Stimulated activated naive B cell treated with anti-CD40 and anti-IgM and Interleukin-4, amounts not matched to agents 10 μg/mL and 1 μg/mL and 100 μg/mL, for 72 hours (primary cell): ENCODE data around the gene STRADB.
"Not testable (repeated sequence)": the region's sequence is repeated elsewhere in the genome, so short reads cannot be mapped to it uniquely, and the experiment has no call there.

Source experiments
- ATAC-seq, 2 donors: fragments of 150-1000 bp; cut with Tn5 transposase; replicated peaks; 2 replicates each; pipeline ENCODE4 v1.10.0; 2021; ENCODE audit warnings: moderate library complexity in 1 of 2
- DNase-seq: peaks from one replicate; pipeline ENCODE4 v3.0.0; 2021
- H3K27ac Mint-ChIP-seq: one replicate; pipeline ENCODE4 v1.8.0; 2022; ENCODE audit warnings: mild to moderate bottlenecking, mixed read lengths
- H3K27me3 Mint-ChIP-seq, 2 donors: one replicate each; pipeline ENCODE4 v1.8.0; 2022; ENCODE audit warnings: mixed read lengths in 2 of 2
- H3K36me3 Mint-ChIP-seq, 2 donors: one replicate each; pipeline ENCODE4 v1.8.0; 2022; ENCODE audit warnings: mixed read lengths in 2 of 2, mild to moderate bottlenecking in 1 of 2
- H3K4me1 Mint-ChIP-seq, 2 donors: one replicate each; pipeline ENCODE4 v1.8.0; 2022; ENCODE audit warnings: mixed read lengths in 2 of 2, mild to moderate bottlenecking in 1 of 2
- H3K4me3 Mint-ChIP-seq, 2 donors: one replicate each; pipeline ENCODE4 v1.8.0; 2022; ENCODE audit warnings: mild to moderate bottlenecking in 2 of 2, mixed read lengths in 2 of 2, moderate library complexity in 1 of 2
- H3K9me3 Mint-ChIP-seq, 2 donors: one replicate each; pipeline ENCODE4 v1.8.0; 2022; ENCODE audit warnings: mixed read lengths in 2 of 2, mild to moderate bottlenecking in 1 of 2

Gene STRADB

DNA sequence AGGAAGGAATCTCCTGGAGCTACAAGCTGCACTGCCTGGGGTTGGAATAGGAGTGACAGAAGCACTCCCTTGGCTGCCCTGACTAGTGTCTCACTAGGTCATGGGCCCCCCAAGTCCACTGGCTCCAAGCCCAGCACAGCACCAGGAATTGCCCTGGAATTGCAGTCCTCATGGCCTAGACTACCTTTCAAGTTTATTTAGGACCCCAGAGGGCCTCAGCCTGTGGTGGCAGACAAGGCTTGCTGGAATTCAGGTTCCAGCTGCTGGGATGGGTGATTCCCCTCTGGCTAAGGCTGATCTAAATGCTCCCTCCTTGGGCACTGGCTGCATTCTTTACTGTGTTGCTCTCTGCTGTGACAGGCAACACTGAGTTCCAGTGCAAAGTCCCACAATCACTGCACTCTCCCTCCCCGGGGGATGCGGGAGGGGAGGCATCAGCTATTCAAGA, 14.0 kb downstream of the STRADB start:
- Mint-ChIP-seq H3K4me1 (peaks cover 7 to 8% of the 10 kb centered on the region in 2 donors), H3K9me3 (peaks cover under 1 to 2% of the 10 kb centered on the region in 2 donors)
- ATAC-seq: no peak

DNA sequence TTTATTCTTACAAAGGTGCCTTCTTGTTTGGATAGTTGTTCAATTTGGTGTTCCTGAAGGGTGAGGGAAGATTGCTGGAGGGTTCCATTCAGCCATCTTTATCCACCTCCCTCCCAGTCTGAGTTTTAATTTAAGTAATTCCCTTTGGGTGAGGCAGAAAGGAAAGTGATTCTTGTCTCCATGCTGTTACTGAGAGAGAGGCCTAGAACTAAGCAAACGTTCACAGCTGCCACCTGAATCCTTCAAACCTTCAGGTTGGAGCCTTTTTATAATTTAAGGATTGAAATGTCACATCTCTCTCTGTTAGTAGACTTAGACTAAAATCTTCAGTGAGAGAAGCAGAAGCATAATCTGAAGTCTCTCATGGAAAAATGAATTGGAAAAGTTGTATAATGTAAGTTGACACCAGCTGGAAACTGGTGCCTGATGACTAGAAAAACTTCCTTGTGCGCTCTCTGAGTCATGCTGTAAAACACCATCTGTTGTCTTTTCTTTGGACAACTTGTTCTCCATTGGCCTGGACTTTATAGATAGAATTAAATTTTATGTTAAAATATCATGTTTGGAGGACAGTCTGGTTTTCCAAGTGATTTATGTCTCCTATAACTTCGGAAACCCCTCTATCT, 14.6 kb downstream of the STRADB start:
- Mint-ChIP-seq H3K27me3 (no peaks in the 10 kb centered on the region), H3K9me3 (peaks cover 0 to 2% of the 10 kb centered on the region in 2 donors), H3K27ac (no peak overlapping the region), H3K36me3 (peaks cover 53 to 62% of the 10 kb centered on the region in 2 donors), H3K4me3 (no peak overlapping the region), H3K4me1 (peaks cover 7 to 8% of the 10 kb centered on the region in 2 donors)
- ATAC-seq (no peak), DNase-seq (no peak)

More for the DNA sequence above, 14.0 kb downstream of the STRADB start:
- Mint-ChIP-seq H3K4me3 (no peak overlapping the region), H3K27me3 (no peaks in the 10 kb centered on the region), H3K36me3 (peaks cover 49 to 59% of the 10 kb centered on the region in 2 donors), H3K27ac (no peak overlapping the region)
- DNase-seq: no peak

DNA sequence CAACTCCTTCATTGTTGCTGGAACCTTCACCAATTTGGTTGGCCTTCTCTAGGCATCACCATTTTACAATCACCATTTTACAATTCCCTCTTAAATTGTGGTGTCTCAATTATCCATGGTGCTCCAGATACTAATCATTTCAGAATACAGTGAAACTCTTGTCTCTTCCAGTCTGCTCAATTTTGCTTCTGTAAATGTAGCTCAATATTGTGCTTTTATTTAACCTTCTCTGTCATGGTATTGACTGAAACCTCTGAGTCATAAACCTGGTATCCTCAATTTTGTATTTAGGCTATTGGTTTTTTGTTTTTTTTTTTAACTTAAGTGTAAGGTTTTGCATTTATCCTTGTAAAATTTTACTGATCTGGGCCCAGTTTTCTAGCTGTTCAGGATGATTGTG, 16.1 kb downstream of the STRADB start:
- peaks cover 47 to 58% of the 10 kb centered on the region in 2 donors for H3K36me3 Mint-ChIP-seq
- peaks cover 7 to 8% of the 10 kb centered on the region in 2 donors for H3K4me1 Mint-ChIP-seq
- ATAC-seq (no peak), DNase-seq (no peak)
- H3K9me3 Mint-ChIP-seq: no peaks in the 10 kb centered on the region
- H3K27me3 Mint-ChIP-seq: no peaks in the 10 kb centered on the region
- no peak overlapping the region for H3K27ac Mint-ChIP-seq
- H3K4me3 Mint-ChIP-seq: no peak overlapping the region

DNA sequence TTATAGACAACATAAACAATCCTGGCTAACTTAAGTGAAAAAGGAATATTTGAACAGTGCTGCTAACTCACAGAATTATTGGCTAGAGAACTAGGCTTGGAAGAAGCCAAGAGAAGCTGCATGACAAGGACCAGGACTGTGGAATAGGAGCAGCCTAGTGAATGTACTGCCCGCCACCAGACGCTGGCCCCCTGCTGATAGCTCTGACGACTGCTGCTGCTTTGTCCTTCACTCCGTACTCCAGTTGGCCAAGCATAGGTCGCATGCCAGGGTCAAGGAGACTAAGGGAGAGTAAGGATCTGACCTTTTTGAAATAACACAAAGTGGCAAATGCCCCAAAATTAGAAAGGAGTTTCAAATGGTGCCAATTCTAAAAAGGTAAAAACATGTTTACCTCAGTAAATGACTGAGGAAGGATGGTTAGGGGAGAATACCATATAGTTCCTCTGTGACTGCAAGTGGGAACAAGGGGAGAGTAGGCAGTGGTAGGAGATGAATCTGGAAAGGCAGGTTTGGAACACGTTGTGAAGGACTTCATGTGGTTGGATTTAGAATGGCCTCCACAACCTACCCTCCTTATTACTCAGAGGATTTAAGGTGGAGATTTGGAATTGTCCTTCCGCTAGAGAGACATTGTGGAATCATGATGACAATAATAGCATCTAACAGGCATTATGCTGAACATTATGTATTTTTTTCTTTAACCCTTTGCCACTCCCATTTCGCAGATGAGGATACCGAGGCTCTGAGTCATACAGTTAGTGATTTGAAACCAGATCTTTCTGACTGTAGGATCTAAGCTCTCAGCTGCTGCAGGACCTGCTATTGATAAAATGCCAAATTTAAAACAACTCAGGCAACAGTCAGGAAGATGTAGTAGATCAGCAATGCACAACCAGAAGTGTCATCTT, 19.5 kb downstream of the STRADB start:
- Mint-ChIP-seq H3K27ac (no peak overlapping the region), H3K4me3 (no peak overlapping the region), H3K4me1 (peaks cover 0 to 3% of the 10 kb centered on the region in 2 donors), H3K27me3 (no peaks in the 10 kb centered on the region), H3K36me3 (peaks cover 32 to 57% of the 10 kb centered on the region in 2 donors), H3K9me3 (no peaks in the 10 kb centered on the region)
- ATAC-seq (no peak), DNase-seq (no peak)

DNA sequence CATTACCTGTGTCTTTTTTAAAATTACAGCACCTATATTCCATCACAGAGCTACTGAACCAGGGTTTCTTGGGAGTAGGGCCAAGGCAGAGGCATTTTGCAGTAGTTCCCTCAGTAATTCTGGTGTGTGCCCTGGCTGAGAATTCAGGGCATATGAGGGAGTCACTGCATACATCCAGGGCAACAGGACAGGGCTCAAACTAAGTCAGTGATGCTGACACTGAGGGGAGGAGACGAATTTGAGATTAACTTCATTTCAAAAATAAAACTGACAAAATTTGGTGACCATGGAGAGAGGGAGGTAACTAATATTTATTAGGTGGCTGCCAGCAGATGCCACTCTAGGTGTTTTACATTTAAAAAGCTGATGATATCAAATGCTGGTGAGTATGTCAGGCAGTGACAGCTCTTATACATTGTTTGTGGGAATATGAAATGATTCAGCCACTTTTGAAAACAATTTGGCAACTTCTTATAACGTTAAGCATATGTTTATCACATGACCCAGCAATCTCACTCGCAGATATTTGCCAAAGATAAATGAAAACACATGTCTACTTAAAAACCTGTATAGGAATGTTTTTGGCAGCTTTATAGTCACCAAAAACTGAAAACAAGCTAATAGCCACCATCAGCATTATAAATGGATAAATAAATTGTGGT, 20.3 kb downstream of the STRADB start:
- Mint-ChIP-seq H3K27me3 (no peaks in the 10 kb centered on the region), H3K9me3 (no peaks in the 10 kb centered on the region), H3K27ac (peak overlapping the region; percentile 16), H3K36me3 (peaks cover 32 to 57% of the 10 kb centered on the region in 2 donors), H3K4me3 (no peak overlapping the region), H3K4me1 (peaks cover 0 to 3% of the 10 kb centered on the region in 2 donors)
- DNase-seq (no peak), ATAC-seq (no peak)

DNA sequence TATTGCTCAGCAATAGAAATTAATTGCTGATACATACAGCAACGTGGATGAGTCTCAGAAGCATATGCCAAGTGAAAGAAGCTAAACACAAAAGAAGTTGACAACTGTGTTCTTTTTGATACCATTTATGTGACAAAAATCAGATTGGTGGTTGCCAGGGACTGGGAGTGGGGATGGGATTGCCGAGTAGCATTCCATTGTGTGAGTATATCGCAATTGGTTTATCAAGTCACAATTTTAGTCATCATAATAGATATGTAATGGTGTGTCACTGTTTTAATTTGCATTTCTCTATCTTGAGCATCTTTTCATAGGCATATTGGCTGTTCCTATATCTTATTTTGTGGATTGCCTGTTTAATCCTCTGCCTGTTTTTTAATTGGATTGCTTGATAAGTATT, 20.9 kb downstream of the STRADB start:
- no peaks in the 10 kb centered on the region for H3K27me3 Mint-ChIP-seq
- no peaks in the 10 kb centered on the region for H3K9me3 Mint-ChIP-seq
- H3K36me3 Mint-ChIP-seq: peaks cover 32 to 56% of the 10 kb centered on the region in 2 donors
- peaks cover 0 to 3% of the 10 kb centered on the region in 2 donors for H3K4me1 Mint-ChIP-seq
- DNase-seq: no peak
- no peak for ATAC-seq
- H3K4me3 Mint-ChIP-seq: no peak overlapping the region
- H3K27ac Mint-ChIP-seq: peak overlapping the region; percentile 3

DNA sequence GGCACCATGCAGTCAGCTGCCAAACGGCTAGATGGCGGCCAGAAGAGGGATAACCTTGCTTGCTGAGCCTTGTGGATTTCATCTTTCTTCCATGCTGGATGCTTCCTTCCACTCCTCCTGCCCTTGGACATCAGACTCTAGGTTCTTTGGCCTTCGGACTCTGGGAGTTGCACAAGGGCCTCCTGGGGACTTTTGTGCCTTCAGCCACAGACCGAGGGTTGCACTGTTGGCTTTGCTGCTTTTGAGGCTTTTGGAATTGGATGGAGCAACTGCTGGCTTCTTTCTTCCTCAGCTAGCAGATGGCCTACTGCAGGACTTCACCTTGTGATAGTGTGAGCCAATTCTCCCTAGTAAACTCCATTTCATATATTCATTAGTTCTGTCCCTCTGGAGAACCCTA, 31.0 kb downstream of the STRADB start:
- Mint-ChIP-seq H3K4me1 (no peaks in the 10 kb centered on the region), H3K27ac (no peak overlapping the region), H3K27me3 (no peaks in the 10 kb centered on the region), H3K9me3 (peaks cover 0 to 2% of the 10 kb centered on the region in 2 donors), H3K36me3 (peaks cover 14 to 34% of the 10 kb centered on the region in 2 donors), H3K4me3 (no peak overlapping the region)
- ATAC-seq (no peak), DNase-seq (no peak)

DNA sequence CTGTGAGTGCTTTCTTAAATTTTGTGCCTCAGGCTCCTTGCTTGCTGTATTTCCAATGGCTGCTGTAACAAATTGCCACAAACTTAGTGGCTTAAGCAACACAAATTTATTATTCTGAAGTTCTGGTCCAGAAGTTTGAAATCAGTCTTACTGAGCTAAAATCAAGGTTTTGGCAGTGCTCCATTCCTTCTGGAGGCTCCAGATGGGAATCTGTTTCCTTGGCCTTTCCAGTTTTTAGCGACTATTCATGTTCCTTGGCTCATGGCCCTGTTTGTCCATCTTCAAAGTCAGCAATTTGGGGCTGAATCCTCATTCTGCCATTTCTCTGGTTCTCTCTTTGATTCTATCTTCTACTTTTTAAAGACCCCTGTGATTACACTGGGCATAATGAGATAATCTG, 31.8 kb downstream of the STRADB start:
- peaks cover 11 to 32% of the 10 kb centered on the region in 2 donors for H3K36me3 Mint-ChIP-seq
- H3K4me1 Mint-ChIP-seq: no peaks in the 10 kb centered on the region
- peaks cover 0 to 2% of the 10 kb centered on the region in 2 donors for H3K9me3 Mint-ChIP-seq
- ATAC-seq (no peak), DNase-seq (no peak)
- H3K27me3 Mint-ChIP-seq: no peaks in the 10 kb centered on the region
- no peak overlapping the region for H3K4me3 Mint-ChIP-seq
- H3K27ac Mint-ChIP-seq: no peak overlapping the region

DNA sequence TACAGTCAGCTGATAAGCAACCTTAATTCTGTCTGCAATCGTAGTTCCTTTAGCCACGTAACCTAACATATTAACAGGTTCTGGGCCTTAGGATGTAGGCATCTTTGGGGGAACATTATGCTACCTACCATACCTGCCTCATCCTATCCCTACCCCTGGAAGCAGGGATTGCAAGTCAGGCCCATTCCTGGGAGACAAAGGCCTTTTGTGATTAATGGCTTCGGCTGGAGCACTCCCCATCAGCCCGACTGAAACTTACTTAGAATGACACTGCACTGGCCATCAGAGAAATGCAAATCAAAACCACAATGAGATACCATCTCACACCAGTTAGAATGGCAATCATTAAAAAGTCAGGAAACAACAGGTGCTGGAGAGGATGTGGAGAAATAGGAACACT, 32.2 kb downstream of the STRADB start:
- H3K27ac Mint-ChIP-seq, DNase-seq, H3K27me3 Mint-ChIP-seq: not testable (repeated sequence)

DNA sequence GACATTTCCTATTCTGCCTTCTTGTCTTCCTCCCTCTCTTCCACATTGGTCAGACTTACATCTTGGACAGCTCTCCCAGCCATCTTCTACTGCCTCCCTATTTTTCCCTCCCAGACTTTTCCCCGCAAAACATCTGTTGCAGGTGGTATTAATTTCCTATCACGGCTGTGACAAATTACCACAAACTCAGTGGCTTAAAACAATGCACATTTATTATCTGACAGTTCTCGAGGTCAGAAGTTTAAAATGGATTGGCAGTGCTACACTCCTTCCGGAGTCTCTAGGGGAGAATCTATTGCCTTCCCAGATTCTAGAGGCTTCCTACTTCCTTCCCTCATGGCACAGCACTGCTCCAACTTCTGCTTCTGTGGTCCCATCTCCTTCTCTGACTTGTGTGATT, 33.3 kb downstream of the STRADB start:
- Mint-ChIP-seq H3K36me3 (peaks cover 5 to 28% of the 10 kb centered on the region in 2 donors), H3K4me1 (no peaks in the 10 kb centered on the region), H3K4me3 (no peak overlapping the region), H3K9me3 (peaks cover 0 to 2% of the 10 kb centered on the region in 2 donors), H3K27me3 (no peaks in the 10 kb centered on the region), H3K27ac (no peak overlapping the region)
- ATAC-seq (no peak), DNase-seq (no peak)

More for the DNA sequence above, 32.2 kb downstream of the STRADB start:
- H3K4me3 Mint-ChIP-seq, H3K9me3 Mint-ChIP-seq, H3K4me1 Mint-ChIP-seq, ATAC-seq: not testable (repeated sequence)
- H3K36me3 Mint-ChIP-seq: peaks cover 7 to 28% of the 10 kb centered on the region in 2 donors

DNA sequence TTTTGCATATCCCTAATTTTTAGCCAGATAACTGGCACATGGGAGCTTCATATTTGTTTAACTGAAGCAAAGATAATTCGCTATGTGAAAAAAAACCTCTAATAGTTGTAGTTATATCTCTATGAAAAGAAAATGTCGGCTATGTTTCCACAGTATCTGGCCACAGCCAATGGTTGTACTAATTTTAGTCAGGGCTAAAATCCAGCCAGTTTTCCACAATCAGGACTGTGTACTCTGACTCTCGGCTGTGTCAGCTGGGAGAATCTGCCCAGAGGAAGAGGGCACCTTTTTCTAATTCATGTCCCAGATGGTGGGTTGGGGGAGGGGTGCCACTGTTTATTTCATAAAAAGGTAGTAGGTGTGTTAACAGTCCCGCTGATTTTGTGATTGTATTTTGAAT, 38.8 kb downstream of the STRADB start:
- no peak overlapping the region for H3K27ac Mint-ChIP-seq
- H3K4me1 Mint-ChIP-seq: no peaks in the 10 kb centered on the region
- ATAC-seq (no peak), DNase-seq (no peak)
- no peaks in the 10 kb centered on the region for H3K36me3 Mint-ChIP-seq
- no peaks in the 10 kb centered on the region for H3K9me3 Mint-ChIP-seq
- no peaks in the 10 kb centered on the region for H3K27me3 Mint-ChIP-seq
- no peak overlapping the region for H3K4me3 Mint-ChIP-seq

DNA sequence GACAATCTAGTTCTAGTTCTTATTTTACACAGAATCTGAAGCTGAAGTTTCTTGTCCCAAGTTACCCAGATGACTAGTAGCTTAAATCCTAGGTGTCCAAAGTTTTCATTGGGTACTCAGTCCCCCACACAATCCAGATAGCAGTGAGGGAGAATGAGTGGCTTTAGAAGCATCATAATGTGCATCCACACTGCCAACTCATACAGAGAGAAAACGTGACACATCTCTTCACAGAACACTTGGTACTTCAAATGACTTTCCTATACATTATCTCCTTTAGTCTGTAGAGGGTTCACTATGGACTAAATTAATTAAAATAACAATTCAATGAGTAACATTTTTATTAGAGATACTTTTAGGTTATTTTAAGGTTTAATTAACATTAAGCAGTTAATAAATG, 45.2 kb downstream of the STRADB start:
- no peak for ATAC-seq
- Mint-ChIP-seq H3K4me1 (no peaks in the 10 kb centered on the region), H3K4me3 (no peak overlapping the region), H3K36me3 (peaks cover 2 to 8% of the 10 kb centered on the region in 2 donors), H3K27me3 (peaks cover 0 to 5% of the 10 kb centered on the region in 2 donors), H3K9me3 (no peaks in the 10 kb centered on the region), H3K27ac (no peak overlapping the region)
- no peak for DNase-seq

DNA sequence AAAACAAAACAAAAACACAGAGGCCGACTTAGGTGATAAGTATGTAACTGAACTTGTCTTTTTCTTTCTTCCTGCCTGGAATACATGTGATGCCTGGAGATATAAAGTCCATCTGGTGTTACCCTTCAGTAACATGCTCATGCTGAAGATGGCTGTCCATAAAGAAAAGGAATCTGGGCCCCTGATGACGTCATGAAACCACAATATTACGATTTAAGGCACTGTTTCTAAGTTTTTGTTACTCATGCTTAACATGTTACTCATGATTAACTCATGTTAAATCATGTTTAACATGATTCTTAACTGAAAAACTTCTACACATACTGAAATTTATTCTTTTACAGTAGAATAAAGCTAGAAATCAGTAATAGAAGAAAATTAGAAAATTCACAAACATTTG, 49.0 kb downstream of the STRADB start:
- DNase-seq (no peak), ATAC-seq (no peak)
- Mint-ChIP-seq H3K9me3 (peaks cover 10 to 15% of the 10 kb centered on the region in 2 donors), H3K27me3 (peaks cover 0 to 5% of the 10 kb centered on the region in 2 donors), H3K27ac (no peak overlapping the region), H3K4me3 (no peak overlapping the region), H3K4me1 (no peaks in the 10 kb centered on the region), H3K36me3 (peaks cover 16 to 27% of the 10 kb centered on the region in 2 donors)

DNA sequence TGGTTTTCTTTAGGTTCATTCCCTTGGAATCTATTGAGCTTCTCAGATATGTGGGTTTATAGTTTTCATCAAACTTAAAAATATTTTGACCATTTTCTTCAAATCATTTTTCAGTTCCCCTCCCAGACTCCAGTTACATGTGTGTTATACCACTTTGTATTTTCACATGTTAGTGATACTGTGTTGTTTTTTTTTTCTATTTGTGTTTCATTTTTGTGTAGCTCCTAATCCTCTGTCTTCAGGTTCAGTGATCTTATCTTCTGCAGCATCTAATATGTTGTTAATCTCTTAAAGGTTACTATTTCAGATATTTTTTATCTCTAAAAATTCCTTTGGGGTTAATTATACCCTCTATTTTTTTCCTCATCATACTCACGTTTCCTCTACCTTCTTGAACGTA, 51.2 kb downstream of the STRADB start:
- H3K4me1 Mint-ChIP-seq: no peaks in the 10 kb centered on the region
- no peak for ATAC-seq
- no peak overlapping the region for H3K4me3 Mint-ChIP-seq
- H3K36me3 Mint-ChIP-seq: peaks cover 19 to 30% of the 10 kb centered on the region in 2 donors
- H3K27ac Mint-ChIP-seq: no peak overlapping the region
- no peak for DNase-seq
- peaks cover 0 to 5% of the 10 kb centered on the region in 2 donors for H3K27me3 Mint-ChIP-seq
- peaks cover 12 to 17% of the 10 kb centered on the region in 2 donors for H3K9me3 Mint-ChIP-seq
